Stimulated activated CD8-positive, alpha-beta memory T cell treated with anti-CD3 and anti-CD28 coated beads, Interleukin-7, amount 100 ng/mL, for 4 hours (primary cell): ENCODE data around the gene CCL14.
"Not testable (repeated sequence)": the region's sequence is repeated elsewhere in the genome, so short reads cannot be mapped to it uniquely, and the experiment has no call there.

Experiments used
- DNase-seq, 2 donors: peaks; one replicate each; pipeline ENCODE4 v3.0.0-alpha.2; 2020; ENCODE audit warnings: low read depth in 2 of 2

Gene CCL14

DNA sequence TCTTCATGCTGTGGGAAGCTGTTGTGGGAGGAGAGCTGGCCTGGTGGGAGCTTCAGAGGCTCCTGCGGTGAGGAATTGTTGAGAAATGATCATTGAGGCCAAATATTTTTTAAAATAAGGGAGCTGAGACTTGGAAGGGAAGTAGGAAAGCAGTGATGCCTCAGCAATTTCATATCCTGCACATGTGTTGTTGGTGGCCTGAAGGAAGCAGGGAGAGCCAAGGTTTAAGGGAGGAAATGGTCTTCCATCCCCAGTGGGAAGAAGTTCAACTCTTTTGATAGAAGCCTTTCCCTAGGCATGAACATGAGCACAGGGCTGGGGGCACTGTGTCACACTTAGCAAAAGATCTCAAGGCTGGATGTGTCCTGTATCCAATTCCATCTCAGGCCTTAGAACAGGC is at the start of gene CCL14:
Gene CCL14, minus strand, starts transcription at position 87 of the 400 bp plus-strand sequence. Its CDS starts 80 bp downstream, at position 7.
- no peak for DNase-seq

- no peak for DNase-seq
These were observed 49.7 kb upstream of the CCL14 start for GRCh38 chr17:36036235-36036634.

GRCh38 chr17:36034127-36034526 is 47.6 kb upstream of the CCL14 start:
- DNase-seq, result no peak

DNA sequence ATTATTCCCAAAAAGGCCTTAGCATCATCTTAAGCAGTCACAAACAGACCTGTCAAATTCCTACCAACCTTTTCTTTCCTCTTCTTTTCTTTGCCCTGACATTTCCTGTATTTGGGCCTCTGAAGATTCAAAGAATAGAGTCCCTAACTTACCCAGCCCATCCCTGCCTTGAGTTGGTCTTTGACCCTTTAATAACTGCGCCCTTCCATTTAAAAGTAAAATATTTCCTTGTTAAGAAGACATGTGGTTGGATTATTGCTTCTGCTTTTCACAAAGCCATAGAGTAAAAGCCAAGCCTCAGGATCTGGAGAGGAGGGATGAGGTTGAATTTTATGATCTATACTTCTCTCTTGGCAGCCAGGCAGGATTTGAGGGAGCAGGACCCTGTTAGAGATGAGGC is 44.4 kb upstream of the CCL14 start:
- no peak for DNase-seq

- no peak for DNase-seq
These were observed 41.2 kb upstream of the CCL14 start for GRCh38 chr17:36027761-36028160.

- no peak for DNase-seq
These were observed 37.8 kb upstream of the CCL14 start for GRCh38 chr17:36024106-36024869.

- no peak for DNase-seq
These were observed 32.9 kb upstream of the CCL14 start for GRCh38 chr17:36019423-36019822.

- DNase-seq, result no peak
These were observed 31.3 kb upstream of the CCL14 start, which contains the start of gene CCL23 for GRCh38 chr17:36017799-36018198. Gene CCL23, minus strand, starts transcription at chr17:36017972. Its CDS starts 75 bp downstream, at chr17:36017897.

- no peak for DNase-seq
These were observed 30.0 kb upstream of the CCL14 start for GRCh38 chr17:36016555-36016954.

DNA sequence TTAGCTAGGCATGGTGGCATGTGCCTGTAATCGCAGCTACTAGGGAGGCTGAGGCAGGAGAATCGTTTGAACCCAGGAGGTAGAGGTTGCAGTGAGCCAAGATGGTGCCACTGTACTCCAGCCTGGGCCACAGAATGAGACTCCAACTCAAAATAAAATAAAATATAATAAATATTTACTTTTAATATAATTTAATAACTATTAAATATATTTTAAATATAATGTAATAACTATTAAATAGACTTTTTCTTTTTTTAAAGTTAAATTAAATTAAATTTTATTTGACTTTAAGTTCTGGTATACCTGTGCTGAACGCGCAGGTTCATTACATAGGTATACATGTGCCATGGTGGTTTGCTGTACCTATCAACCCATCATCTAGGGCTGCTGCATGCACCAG is 29.4 kb upstream of the CCL14 start:
- not testable (repeated sequence) for DNase-seq

- no peak for DNase-seq
These were observed 28.4 kb upstream of the CCL14 start for GRCh38 chr17:36014946-36015345.

DNA sequence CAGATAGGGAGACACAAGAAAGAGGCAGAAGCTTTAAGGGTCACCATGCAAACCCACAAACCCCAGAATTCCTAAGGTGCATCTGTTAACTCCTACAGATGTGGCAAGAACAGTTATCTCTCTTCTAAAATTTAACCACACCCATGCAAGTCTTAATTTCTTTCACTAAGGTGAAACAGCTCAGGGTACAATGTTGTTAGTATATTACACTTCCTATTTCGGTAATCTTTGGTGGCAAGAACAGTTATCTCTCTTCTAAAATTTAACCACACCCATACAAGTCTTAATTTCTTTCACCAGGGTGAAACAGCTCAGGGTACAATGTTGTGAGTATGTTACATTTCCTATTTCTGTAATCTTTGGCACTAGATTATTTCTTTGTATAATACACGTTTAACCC is 24.7 kb upstream of the CCL14 start:
- no peak for DNase-seq

DNA sequence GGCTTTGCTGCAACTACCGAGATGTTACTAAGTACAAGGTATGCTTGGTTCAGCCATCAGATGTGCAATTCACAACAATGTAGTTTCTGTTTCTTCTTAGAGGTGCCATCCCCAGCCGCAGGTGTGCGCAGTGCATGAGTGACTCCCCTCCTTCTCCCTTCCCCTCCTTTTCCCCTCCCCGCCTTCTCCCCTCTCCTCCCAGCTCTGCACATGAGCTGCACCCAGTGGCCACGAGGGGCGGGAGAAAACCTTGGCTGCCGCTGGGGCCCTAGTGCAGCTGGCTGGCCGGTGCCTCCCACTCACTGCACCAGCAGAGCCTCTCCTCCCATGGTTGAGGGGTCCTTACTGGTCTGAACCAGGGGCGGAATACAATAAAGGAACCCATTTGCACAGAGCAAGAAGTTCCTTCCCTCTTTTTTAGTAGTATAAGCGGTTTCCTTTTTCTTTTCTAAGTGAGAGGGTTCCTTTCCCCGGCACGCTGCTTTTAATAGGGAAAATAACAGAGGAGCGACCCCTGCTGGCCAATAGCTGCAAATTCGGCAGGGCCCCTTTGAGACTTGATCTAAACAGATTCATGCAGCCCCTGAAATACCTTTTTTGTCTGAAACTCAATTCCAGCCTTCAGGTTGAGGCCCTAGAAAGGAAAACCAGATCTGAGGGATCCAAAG is 22.6 kb upstream of the CCL14 start:
- DNase-seq, result no peak

- DNase-seq, result no peak
These were observed 18.1 kb upstream of the CCL14 start for GRCh38 chr17:36004594-36005108.

DNA sequence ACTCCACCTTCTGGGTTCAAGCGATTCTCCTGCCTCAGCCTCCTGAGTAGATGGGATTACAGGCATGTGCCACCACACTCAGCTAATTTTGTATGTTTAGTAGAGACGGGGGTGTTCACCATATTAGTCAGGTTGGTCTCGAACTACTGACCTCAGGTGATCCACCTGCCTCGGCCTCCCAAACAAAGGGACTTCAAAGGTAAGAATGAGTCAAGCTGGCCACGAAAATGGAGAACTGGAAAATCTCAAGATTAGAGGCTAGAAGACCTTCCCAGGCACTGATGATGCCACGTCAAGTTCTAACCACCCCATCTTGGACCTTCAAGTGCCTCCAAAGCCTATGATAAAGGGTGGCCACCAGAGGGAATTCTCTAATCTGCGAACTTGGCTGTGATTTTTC is 16.1 kb upstream of the CCL14 start:
- DNase-seq, result no peak

DNA sequence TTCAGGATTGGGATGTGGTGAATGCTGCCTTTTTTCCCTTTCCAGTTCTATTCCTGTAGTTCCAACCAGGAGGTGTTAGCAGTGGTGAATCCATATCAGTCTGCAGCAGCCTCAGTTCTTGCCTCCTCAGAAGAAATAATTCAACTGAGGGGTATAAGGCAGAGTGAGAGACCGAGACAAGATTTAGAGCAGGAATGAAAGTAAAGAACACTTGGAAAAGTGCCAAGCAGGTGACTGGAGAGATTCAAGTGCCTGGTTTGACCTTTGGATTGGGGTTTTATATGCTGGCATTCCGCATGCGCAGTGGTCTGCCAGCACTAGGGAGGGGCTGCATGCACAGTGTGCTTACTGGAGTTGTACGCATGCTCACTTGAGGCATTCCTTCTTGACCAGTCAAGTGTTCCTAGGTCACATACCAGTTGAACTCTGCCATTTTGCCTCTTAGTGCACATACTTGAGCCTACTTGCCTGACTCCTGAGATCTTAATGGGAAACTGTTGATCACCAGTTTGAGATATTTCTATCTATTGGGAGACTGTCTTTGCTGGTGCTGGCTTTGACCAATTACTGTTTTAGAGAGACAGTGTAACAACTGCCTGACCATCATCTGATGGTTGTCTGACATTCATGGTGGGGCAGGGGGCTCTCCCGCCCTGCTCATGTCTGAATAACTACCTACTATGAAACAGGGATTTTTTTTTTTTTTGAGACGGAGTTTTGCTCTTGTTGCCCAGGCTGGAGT is 15.5 kb upstream of the CCL14 start:
- no peak for DNase-seq

DNA sequence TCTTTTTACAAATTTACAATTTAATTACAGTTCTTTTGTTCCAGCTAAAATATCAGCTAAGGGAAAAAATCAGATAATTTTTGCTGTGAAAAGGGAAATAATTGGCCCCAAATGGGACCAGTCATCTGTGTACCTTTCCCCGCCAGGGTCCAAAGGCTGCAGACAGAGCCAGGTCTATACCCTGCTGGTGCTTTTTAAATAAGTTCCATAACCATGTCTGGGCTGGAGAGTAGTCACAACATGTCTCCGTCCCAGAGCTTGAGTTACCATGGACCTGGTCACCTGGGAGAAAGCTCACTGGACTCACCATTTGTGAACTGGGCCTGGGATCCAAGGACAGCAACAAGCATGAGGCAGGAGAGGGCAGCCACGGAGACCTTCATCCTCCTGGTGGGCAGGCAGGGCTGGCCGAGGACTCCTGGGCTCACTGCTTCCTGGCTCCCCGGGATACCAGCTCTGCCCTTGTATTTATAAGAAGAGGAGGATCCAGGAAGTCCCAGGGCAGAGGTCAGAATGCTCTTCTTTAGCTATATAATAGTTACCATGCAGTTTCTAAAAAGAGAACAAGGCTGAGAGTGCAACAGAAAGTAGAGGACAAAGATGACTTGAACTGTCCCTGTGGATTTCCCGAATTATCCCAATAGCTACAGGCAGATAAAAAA is 14.7 kb upstream of the CCL14 start, which contains the start of gene CCL15:
Gene CCL15, minus strand, starts transcription at position 444 of the 662 bp plus-strand sequence. Its CDS starts 61 bp downstream, at position 383.
- DNase-seq, result no peak

GRCh38 chr17:36000732-36001109 is 14.2 kb upstream of the CCL14 start:
- DNase-seq, result no peak

GRCh38 chr17:35998756-35999155 is 12.2 kb upstream of the CCL14 start:
- DNase-seq, result no peak

GRCh38 chr17:35998018-35998545 is 11.6 kb upstream of the CCL14 start:
- no peak for DNase-seq

DNA sequence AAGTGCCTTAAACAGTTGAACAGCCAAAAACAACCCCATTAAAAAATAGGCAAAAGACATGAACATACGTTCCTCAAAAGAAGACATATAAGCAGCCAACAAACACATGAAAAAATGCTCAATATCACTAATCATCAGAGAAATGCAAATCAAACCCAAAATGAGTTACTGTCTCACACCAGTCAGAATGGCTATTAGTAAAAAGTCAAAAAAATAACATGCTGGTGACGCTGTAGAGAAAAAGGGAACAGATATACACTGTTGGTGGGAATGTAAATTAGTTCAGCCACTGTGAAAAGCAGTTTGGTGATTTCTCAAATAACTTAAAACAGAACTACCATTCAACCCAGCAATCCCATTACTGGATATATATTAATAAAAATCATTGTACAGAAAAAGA is 8.8 kb upstream of the CCL14 start:
- not testable (repeated sequence) for DNase-seq
